Ovary (tissue), 3 donors: ENCODE data around the gene CCL19.

Experiments
- EP300 ChIP-seq: sonication (generic); formaldehyde crosslinking; IDR thresholded peaks from one replicate; pipeline ENCODE4 v1.6.1; 2017; ENCODE audit warnings: antibody characterized with exemption
- TF ChIP-seq, protein P1 (sequence below), 3 donors: fragments of 450-650 bp in 2 of 3; fragments of 200-600 bp in 1 of 3; IDR thresholded peaks; one replicate each; pipeline versions ENCODE4 v1.5.1 to v1.8.0; 2016 to 2022; ENCODE audit warnings: antibody characterized with exemption in 3 of 3, mild to moderate bottlenecking in 1 of 3
- donor health status: DM: no; HTN: no; CAD: no.

DNA sequence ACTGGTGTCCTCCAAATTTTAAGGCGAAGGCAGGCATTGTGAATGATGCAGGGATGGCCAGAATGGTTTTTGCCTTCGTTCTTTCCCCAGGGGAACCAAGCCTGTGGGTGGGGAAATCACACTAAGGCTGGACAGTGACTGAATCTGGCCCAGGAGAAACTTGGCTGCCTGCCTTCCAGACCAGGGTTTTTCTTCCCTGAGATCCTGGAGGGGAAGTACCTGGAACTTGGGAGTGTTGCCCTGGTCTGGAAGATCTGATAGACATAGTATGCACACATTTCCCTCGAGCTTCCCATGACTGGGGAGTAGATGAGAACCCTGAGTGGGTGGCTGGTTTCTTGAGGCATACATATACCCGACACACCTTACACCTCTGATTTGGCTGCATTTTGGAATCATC is 39.8 kb downstream of the CCL19 start:
- TF ChIP-seq, protein P1, sequence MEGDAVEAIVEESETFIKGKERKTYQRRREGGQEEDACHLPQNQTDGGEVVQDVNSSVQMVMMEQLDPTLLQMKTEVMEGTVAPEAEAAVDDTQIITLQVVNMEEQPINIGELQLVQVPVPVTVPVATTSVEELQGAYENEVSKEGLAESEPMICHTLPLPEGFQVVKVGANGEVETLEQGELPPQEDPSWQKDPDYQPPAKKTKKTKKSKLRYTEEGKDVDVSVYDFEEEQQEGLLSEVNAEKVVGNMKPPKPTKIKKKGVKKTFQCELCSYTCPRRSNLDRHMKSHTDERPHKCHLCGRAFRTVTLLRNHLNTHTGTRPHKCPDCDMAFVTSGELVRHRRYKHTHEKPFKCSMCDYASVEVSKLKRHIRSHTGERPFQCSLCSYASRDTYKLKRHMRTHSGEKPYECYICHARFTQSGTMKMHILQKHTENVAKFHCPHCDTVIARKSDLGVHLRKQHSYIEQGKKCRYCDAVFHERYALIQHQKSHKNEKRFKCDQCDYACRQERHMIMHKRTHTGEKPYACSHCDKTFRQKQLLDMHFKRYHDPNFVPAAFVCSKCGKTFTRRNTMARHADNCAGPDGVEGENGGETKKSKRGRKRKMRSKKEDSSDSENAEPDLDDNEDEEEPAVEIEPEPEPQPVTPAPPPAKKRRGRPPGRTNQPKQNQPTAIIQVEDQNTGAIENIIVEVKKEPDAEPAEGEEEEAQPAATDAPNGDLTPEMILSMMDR (IDR thresholded peaks at IDR 0.05), result no peak
- TF ChIP-seq EP300, result no peak
